ENCODE data around the gene TMEM269.

Gene TMEM269

GRCh38 chr1:42773420-42773819, 11.4 kb upstream of the TMEM269 start:
- no peak overlapping the region for H3K4me3 ChIP-seq (ENCODE audit: low read depth, low read length)
- peaks cover 75% of the 10 kb centered on the region for H3K36me3 ChIP-seq
- no peaks in the 10 kb centered on the region for H3K27me3 ChIP-seq (ENCODE audit: insufficient read depth, low read depth, severe bottlenecking)
- DNase-seq = no peak
- H3K9me3 ChIP-seq (ENCODE audit: severe bottlenecking) = no peaks in the 10 kb centered on the region
- no peak for TF ChIP-seq CTCF (IDR thresholded peaks at IDR 0.05; ENCODE audit: low read depth, low read length)
- no peak overlapping the region for H3K27ac ChIP-seq

GRCh38 chr1:42774928-42775526, 9.8 kb upstream of the TMEM269 start:
- H3K27me3 ChIP-seq (ENCODE audit: insufficient read depth, low read depth, severe bottlenecking) = no peaks in the 10 kb centered on the region
- no peak overlapping the region for H3K27ac ChIP-seq
- no peaks in the 10 kb centered on the region for H3K9me3 ChIP-seq (ENCODE audit: severe bottlenecking)
- DNase-seq = no peak
- no peak for TF ChIP-seq CTCF (IDR thresholded peaks at IDR 0.05; ENCODE audit: low read depth, low read length)
- no peak overlapping the region for H3K4me3 ChIP-seq (ENCODE audit: low read depth, low read length)
- H3K36me3 ChIP-seq = peaks cover 76% of the 10 kb centered on the region

- Histone ChIP-seq H3K27ac (no peak overlapping the region), H3K27me3 (ENCODE audit: insufficient read depth, low read depth, severe bottlenecking) (no peaks in the 10 kb centered on the region), H3K4me3 (ENCODE audit: low read depth, low read length) (no peak overlapping the region), H3K9me3 (ENCODE audit: severe bottlenecking) (no peaks in the 10 kb centered on the region), H3K36me3 (peaks cover 76% of the 10 kb centered on the region)
- no peak for TF ChIP-seq CTCF (IDR thresholded peaks at IDR 0.05; ENCODE audit: low read depth, low read length)
- DNase-seq = no peak
These were observed 8.3 kb upstream of the TMEM269 start for GRCh38 chr1:42776502-42776901.

- no peak overlapping the region for H3K4me3 ChIP-seq (ENCODE audit: low read depth, low read length)
- no peaks in the 10 kb centered on the region for H3K9me3 ChIP-seq (ENCODE audit: severe bottlenecking)
- peak; percentile 90 for TF ChIP-seq CTCF (IDR thresholded peaks at IDR 0.05; ENCODE audit: low read depth, low read length)
- peak overlapping the region; percentile 41; the same call in 1 of the 2 replicates for H3K27ac ChIP-seq
- no peaks in the 10 kb centered on the region for H3K27me3 ChIP-seq (ENCODE audit: insufficient read depth, low read depth, severe bottlenecking)
- peaks cover 76% of the 10 kb centered on the region for H3K36me3 ChIP-seq
- DNase-seq = peak; percentile 74
These were observed 6.9 kb upstream of the TMEM269 start for GRCh38 chr1:42777852-42778251.

- no peak for DNase-seq
- Histone ChIP-seq H3K9me3 (ENCODE audit: severe bottlenecking) (no peaks in the 10 kb centered on the region), H3K27ac (no peak overlapping the region), H3K36me3 (peaks cover 67% of the 10 kb centered on the region), H3K27me3 (ENCODE audit: insufficient read depth, low read depth, severe bottlenecking) (no peaks in the 10 kb centered on the region), H3K4me3 (ENCODE audit: low read depth, low read length) (no peak overlapping the region)
- no peak for TF ChIP-seq CTCF (IDR thresholded peaks at IDR 0.05; ENCODE audit: low read depth, low read length)
These were observed 5.1 kb upstream of the TMEM269 start for GRCh38 chr1:42779725-42780124.

GRCh38 chr1:42780176-42780575, 4.6 kb upstream of the TMEM269 start:
- Histone ChIP-seq H3K36me3 (peaks cover 62% of the 10 kb centered on the region), H3K27me3 (ENCODE audit: insufficient read depth, low read depth, severe bottlenecking) (no peaks in the 10 kb centered on the region), H3K27ac (no peak overlapping the region), H3K9me3 (ENCODE audit: severe bottlenecking) (no peaks in the 10 kb centered on the region), H3K4me3 (ENCODE audit: low read depth, low read length) (no peak overlapping the region)
- no peak for DNase-seq
- TF ChIP-seq CTCF (IDR thresholded peaks at IDR 0.05; ENCODE audit: low read depth, low read length) = no peak

All from WERI-Rb-1 (cell line).